ENCODE data around the gene CAMKV. TPM values are rescaled to one million over a fixed set of nuclear protein-coding genes. Genes with fewer than 3 reads are reported as not detected.
"Not testable (repeated sequence)": the region's sequence is repeated elsewhere in the genome, so short reads cannot be mapped to it uniquely, and the experiment has no call there.

CAMKV gene
- not detected for total RNA-seq

DNA sequence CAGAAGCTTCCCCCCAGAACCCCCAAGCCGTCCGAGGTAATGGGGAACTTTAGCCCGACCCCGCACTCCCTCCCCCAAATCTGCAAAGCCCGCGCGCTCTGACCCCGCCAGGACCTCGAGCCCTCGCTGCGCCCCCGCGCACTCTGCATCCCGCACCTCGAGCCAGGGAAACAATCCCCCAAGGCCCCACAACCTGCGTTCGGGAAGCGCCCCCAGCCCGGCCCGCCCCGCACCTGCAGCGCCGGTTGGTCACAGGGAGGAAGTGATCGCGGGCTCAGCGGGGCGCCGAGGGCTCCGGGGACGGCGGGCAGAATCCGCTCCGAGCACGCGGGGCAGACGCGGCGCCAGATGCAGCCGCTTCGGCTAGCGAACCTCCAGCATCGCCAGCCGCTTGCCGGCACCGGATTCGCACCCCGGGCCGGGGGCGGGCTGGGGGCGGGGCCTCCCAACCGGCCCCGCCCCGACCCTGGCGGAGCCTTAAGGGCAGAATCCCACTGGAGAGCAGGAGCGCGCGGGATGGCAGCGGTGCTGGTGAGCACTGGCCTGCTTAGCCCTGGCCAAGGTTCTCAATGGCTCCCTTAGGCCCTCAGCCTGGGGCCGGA lies at the start of gene CAMKV:
TSS of gene CAMKV (minus strand) at position 382 of the 602 bp plus-strand sequence. CDS start 7,518 bp downstream, outside the sequence.
- intact Hi-C loops (cut with DNase I), result no loop called here
- Histone ChIP-seq H3K36me3 (replicated peaks in 1 of 2; ENCODE audit: insufficient read depth in 1 of 2, low read depth in 2 of 2) (no peaks in the 10 kb centered on the region), H3K4me3 (peak within 1 kb of the TSS in 1 of 2 donors; percentile 25), H3K27me3 (peaks cover 0 to 19% of the 10 kb centered on the region in 2 donors), H3K27ac (no peak within 1 kb of the TSS), H3K4me1 (peaks cover 13% of the 10 kb centered on the region), H3K9me3 (no peaks in the 10 kb centered on the region)
- peak; percentile 41 for ATAC-seq
- TF ChIP-seq CTCF (IDR thresholded peaks at IDR 0.05) (no peak), POLR2A (IDR thresholded peaks at IDR 0.05) (no peak)
- peak in 3 of 4 donors; percentile 16 to 25 (median 21) for DNase-seq
- WGBS, 2 donors, result 1 to 14% methylated on average over 1 to 53 of the region's 59 CpGs

DNA sequence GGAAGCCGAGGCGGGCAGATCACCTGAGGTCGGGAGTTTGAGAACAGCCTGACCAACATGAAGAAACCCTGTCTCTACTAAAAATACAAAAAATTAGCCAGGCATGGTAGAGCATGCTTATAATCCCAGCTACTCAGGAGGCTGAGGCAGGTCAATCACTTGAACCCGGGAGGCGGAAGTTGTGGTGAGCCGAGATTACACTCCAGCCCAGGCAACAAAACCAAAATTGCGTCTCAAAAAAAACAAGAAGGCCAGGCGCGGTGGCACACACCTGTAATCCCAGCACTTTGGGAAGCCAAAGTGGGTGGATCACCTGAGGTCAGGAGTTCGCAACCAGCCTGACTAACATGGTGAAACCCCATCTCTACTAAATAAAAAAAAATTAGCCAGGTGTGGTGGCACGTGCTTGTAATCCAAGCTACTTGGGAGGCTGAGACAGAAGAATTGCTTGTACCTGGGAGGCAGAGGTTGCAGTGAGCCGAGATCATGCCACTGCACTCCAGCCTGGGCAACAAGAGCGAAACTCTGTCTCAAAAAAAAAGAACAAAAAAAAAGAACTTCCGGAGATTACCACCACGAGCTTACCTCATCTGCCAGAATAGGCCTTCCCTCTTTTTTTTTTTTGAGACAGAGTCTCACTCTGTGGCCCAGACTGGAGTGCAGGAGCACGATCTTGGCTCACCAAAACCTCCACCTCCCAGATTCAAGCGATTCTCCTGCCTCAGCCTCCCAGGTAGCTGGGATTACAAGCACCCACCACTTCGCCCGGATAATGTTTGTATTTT lies 48.3 kb upstream of the CAMKV start:
- H3K4me1 ChIP-seq; intact Hi-C loops (cut with DNase I); H3K27ac ChIP-seq; H3K9me3 ChIP-seq; DNase-seq; H3K36me3 ChIP-seq (replicated peaks in 1 of 2; ENCODE audit: insufficient read depth in 1 of 2, low read depth in 2 of 2); H3K27me3 ChIP-seq; H3K4me3 ChIP-seq; ATAC-seq: not testable (repeated sequence)
- WGBS, 2 donors, result 89 to 96% methylated on average over 19 of the region's 19 CpGs

- ATAC-seq, result no peak
- H3K4me3 ChIP-seq, result no peak overlapping the region
- no peaks in the 10 kb centered on the region for H3K9me3 ChIP-seq
- TF ChIP-seq POLR2A (IDR thresholded peaks at IDR 0.05), result no peak
- TF ChIP-seq CTCF (IDR thresholded peaks at IDR 0.05), result no peak
- H3K27me3 ChIP-seq, result no peaks in the 10 kb centered on the region
- peaks cover 0 to 2% of the 10 kb centered on the region in 2 donors for H3K36me3 ChIP-seq (replicated peaks in 1 of 2; ENCODE audit: insufficient read depth in 1 of 2, low read depth in 2 of 2)
- H3K4me1 ChIP-seq, result no peaks in the 10 kb centered on the region
- no peak for DNase-seq
- H3K27ac ChIP-seq, result no peak overlapping the region
- WGBS, 2 donors, result 91 to 93% methylated on average over 4 to 5 of the region's 5 CpGs
- intact Hi-C loops (cut with DNase I), result no loop called here
These were observed 47.0 kb upstream of the CAMKV start for GRCh38 chr3:49916686-49917085.

GRCh38 chr3:49914906-49915305 lies 45.2 kb upstream of the CAMKV start:
- Histone ChIP-seq H3K9me3 (no peaks in the 10 kb centered on the region), H3K27me3 (no peaks in the 10 kb centered on the region), H3K36me3 (replicated peaks in 1 of 2; ENCODE audit: insufficient read depth in 1 of 2, low read depth in 2 of 2) (peaks cover 0 to 2% of the 10 kb centered on the region in 2 donors), H3K4me1 (no peaks in the 10 kb centered on the region), H3K27ac (no peak overlapping the region), H3K4me3 (no peak overlapping the region)
- intact Hi-C loops (cut with DNase I), result no loop called here
- 68% methylated on average over 2 of the region's 2 CpGs for WGBS, 2 donors
- no peak for DNase-seq
- no peak for TF ChIP-seq CTCF (IDR thresholded peaks at IDR 0.05)
- ATAC-seq, result no peak

- H3K27ac ChIP-seq, result no peak overlapping the region
- DNase-seq (no peak), ATAC-seq (no peak)
- peaks cover 0 to 2% of the 10 kb centered on the region in 2 donors for H3K36me3 ChIP-seq (replicated peaks in 1 of 2; ENCODE audit: insufficient read depth in 1 of 2, low read depth in 2 of 2)
- TF ChIP-seq CTCF (IDR thresholded peaks at IDR 0.05), result no peak
- no peak for TF ChIP-seq POLR2A (IDR thresholded peaks at IDR 0.05)
- no peaks in the 10 kb centered on the region for H3K4me1 ChIP-seq
- WGBS, 2 donors, result 81 to 85% methylated on average over 4 of the region's 4 CpGs
- intact Hi-C loops (cut with DNase I), result no loop called here
- no peak overlapping the region for H3K4me3 ChIP-seq
- no peaks in the 10 kb centered on the region for H3K9me3 ChIP-seq
- no peaks in the 10 kb centered on the region for H3K27me3 ChIP-seq
These were observed 43.2 kb upstream of the CAMKV start for GRCh38 chr3:49912881-49913281.

All from body of pancreas (tissue), 4 donors.